Measurements from ENCODE around the gene HNRNPK.

Gene HNRNPK

DNA sequence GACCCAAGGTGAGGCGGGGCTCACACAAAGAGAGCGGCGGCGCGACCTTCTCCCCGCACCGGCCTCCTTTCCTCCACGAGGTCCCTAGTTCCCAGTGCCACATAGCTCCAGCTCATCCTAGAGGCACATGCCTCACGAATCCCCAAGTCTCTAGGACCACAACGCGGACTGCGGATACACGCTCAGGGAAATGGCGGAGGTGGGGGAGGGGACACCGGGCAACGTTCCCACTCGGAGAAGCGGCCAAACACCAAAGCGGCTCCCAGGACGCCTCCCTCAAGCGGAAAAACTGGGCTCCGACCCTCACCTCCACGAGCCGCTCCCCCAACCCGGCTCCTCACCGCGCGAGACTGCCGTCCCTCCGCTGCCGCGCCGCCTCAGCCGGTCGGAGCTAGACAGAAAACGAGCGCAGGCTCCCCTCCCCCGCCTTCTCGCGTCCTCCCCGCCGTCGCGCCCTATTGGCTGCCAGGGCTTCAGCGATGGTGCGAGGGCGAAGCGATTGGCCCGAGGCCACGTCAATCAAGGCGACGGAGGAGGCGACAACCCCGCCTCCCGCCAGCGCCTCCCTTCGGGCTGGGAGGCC, at the start of gene HNRNPK:
HNRNPK (minus strand) TSS at position 404 of the 583 bp plus-strand sequence. CDS start 1,963 bp downstream, outside the sequence.
- DNase-seq (ENCODE audit: low read depth) = peak; percentile 93
- H3K4me3 ChIP-seq (ENCODE audit: low read depth, low read length) = peak within 1 kb of the TSS; percentile 75
- TF ChIP-seq, protein P1, sequence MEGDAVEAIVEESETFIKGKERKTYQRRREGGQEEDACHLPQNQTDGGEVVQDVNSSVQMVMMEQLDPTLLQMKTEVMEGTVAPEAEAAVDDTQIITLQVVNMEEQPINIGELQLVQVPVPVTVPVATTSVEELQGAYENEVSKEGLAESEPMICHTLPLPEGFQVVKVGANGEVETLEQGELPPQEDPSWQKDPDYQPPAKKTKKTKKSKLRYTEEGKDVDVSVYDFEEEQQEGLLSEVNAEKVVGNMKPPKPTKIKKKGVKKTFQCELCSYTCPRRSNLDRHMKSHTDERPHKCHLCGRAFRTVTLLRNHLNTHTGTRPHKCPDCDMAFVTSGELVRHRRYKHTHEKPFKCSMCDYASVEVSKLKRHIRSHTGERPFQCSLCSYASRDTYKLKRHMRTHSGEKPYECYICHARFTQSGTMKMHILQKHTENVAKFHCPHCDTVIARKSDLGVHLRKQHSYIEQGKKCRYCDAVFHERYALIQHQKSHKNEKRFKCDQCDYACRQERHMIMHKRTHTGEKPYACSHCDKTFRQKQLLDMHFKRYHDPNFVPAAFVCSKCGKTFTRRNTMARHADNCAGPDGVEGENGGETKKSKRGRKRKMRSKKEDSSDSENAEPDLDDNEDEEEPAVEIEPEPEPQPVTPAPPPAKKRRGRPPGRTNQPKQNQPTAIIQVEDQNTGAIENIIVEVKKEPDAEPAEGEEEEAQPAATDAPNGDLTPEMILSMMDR (IDR thresholded peaks at IDR 0.05; ENCODE audit: control insufficient read depth, extremely low read depth, insufficient read depth) = no peak

DNA sequence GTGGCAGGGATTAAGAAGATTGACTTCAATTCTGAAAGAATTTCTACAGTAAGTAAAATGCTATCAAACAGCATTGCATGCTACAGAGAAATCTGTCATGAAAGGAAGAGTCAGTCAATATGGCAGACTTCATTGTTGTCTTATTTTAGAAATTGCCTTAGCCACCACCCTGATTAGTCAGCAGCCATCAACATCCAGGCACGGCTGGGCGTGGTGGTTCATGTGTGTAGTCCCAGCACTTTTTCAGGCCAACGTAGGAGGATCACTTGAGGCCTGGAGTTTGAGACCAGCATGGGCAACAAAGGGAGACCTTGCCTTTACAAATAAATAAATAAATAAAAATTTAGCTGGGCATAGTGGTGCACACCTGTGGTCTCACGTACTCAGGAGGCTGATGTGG, 47.2 kb upstream of the HNRNPK start:
- TF ChIP-seq, protein P1 (IDR thresholded peaks at IDR 0.05; ENCODE audit: control insufficient read depth, extremely low read depth, insufficient read depth) = no peak
- no peak for DNase-seq (ENCODE audit: low read depth)
- H3K4me3 ChIP-seq (ENCODE audit: low read depth, low read length) = no peak overlapping the region

GRCh38 chr9:84024041-84024575, 44.1 kb upstream of the HNRNPK start:
- no peak for DNase-seq (ENCODE audit: low read depth)
- TF ChIP-seq, protein P1 (IDR thresholded peaks at IDR 0.05; ENCODE audit: control insufficient read depth, extremely low read depth, insufficient read depth) = no peak

DNA sequence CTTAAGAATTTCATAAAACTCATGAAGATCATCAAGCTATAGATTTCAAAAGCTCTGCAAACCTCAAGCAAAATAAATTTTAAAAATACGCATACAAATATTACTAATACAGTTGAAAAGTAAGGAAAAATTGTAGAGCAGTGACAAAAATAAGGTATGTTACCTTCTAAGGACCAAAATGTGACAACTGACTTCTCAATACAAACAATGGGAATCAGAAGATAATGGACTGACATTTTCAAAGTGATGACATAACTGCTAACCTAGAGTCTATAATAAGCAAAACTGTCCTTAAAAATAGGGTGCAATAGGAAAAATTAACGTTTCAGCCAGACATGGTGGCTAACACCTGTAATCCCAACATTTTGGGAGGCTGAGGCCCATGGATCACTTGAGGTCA, 27.6 kb upstream of the HNRNPK start:
- no peak for DNase-seq (ENCODE audit: low read depth)
- TF ChIP-seq, protein P1 (IDR thresholded peaks at IDR 0.05; ENCODE audit: control insufficient read depth, extremely low read depth, insufficient read depth) = no peak
- no peak overlapping the region for H3K4me3 ChIP-seq (ENCODE audit: low read depth, low read length)

More at GRCh38 chr9:84024041-84024575, 44.1 kb upstream of the HNRNPK start:
- no peak overlapping the region for H3K4me3 ChIP-seq (ENCODE audit: low read depth, low read length)

DNA sequence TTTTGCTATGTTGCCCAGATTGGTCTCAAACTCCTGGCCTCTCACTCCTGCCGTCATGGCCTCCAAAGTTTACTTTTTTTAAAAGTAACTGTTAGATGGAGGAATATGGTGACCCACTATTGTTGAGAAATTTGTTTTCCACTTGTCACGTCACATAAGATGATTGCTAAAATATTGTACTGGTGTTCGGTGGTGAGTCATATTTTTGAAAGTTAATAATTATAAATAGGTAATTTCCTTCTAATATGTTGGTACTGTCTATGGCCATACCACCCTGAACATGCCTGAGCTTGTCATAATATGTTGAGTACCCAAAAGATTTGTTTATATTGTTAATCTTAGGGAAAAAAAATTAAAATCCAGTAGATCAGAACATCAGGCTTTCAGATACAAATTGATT, 23.2 kb upstream of the HNRNPK start:
- H3K4me3 ChIP-seq (ENCODE audit: low read depth, low read length) = no peak overlapping the region
- TF ChIP-seq, protein P1 (IDR thresholded peaks at IDR 0.05; ENCODE audit: control insufficient read depth, extremely low read depth, insufficient read depth) = no peak
- no peak for DNase-seq (ENCODE audit: low read depth)

DNA sequence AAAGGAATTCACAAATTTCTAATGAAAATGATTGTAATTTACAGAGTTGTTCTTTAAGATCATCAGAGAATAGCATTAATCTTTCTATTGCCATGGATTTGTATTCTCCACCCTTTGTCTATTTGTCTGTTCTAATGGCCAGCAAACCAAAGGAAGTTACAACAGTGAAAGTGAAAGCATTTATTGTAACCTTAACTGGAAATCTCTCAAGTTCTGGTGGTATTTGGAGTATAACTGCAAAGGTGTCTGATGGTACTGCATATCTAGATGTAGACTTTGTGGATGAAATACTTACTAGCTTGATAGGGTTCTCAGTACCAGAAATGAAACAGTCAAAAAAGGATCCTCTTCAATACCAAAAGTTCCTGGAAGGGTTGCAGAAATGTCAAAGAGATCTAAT, 22.3 kb upstream of the HNRNPK start:
- TF ChIP-seq, protein P1 (IDR thresholded peaks at IDR 0.05; ENCODE audit: control insufficient read depth, extremely low read depth, insufficient read depth) = no peak
- no peak overlapping the region for H3K4me3 ChIP-seq (ENCODE audit: low read depth, low read length)
- DNase-seq (ENCODE audit: low read depth) = no peak

- DNase-seq (ENCODE audit: low read depth) = no peak
- no peak overlapping the region for H3K4me3 ChIP-seq (ENCODE audit: low read depth, low read length)
- TF ChIP-seq, protein P1 (IDR thresholded peaks at IDR 0.05; ENCODE audit: control insufficient read depth, extremely low read depth, insufficient read depth) = no peak
Observed at GRCh38 chr9:84001621-84002020, 21.6 kb upstream of the HNRNPK start.
